ENCODE results near the gene IL17RC. TPM values are rescaled to one million over a fixed set of nuclear protein-coding genes. Genes with fewer than 3 reads are reported as not detected.

The IL17RC gene
- total RNA-seq, 1 donor from 2014 or later: 21.3 TPM

DNA sequence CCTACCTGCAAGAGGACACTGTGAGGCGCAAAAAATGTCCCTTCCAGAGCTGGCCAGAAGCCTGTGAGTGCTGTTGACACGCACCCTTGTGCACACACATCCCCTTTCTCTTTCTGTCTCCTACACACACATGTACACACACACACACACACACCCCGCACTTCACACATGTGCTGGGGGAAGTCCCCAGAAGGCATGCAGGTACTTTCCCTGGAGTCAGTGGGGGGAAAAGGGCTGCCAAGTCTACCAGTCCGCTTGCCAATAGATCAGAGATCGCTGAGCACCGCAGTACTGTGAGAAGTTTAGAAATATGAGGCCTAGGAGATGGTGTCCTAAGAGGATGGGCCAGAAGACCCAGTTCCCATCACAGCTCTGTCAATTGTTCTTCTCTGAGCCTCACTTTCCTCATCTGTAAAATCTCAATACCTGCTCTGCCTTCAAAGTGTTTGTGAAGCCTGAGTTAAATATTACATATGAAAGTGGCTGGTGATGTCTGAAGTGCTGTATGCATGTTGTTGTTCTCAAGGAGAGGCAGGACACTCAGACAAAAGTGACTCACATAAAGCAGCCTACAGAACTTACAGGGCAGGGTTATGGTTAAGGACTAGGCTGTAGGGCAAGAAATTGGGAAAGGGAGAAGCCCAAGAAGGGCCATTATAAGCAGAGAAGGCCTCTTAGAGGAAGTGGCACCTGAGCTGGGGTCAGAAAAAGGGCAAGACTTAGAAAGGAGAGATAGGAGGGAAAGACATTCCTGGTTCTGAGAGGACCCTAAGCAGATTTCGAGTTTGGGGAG is 7.5 kb upstream of the IL17RC start:
- Mint-ChIP-seq H3K9me3 (ENCODE audit: low read depth) (no peaks in the 10 kb centered on the region), H3K36me3 (ENCODE audit: low read depth) (no peaks in the 10 kb centered on the region), H3K27ac (ENCODE audit: unreplicated experiment) (no peak overlapping the region), H3K4me1 (ENCODE audit: low read depth) (peaks cover 16% of the 10 kb centered on the region), H3K4me3 (ENCODE audit: unreplicated experiment) (no peak overlapping the region), H3K27me3 (ENCODE audit: low read depth) (no peaks in the 10 kb centered on the region)
- TF ChIP-seq, protein P1, sequence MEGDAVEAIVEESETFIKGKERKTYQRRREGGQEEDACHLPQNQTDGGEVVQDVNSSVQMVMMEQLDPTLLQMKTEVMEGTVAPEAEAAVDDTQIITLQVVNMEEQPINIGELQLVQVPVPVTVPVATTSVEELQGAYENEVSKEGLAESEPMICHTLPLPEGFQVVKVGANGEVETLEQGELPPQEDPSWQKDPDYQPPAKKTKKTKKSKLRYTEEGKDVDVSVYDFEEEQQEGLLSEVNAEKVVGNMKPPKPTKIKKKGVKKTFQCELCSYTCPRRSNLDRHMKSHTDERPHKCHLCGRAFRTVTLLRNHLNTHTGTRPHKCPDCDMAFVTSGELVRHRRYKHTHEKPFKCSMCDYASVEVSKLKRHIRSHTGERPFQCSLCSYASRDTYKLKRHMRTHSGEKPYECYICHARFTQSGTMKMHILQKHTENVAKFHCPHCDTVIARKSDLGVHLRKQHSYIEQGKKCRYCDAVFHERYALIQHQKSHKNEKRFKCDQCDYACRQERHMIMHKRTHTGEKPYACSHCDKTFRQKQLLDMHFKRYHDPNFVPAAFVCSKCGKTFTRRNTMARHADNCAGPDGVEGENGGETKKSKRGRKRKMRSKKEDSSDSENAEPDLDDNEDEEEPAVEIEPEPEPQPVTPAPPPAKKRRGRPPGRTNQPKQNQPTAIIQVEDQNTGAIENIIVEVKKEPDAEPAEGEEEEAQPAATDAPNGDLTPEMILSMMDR (IDR thresholded peaks at IDR 0.05): no peak
- no peak for DNase-seq (ENCODE audit: low spot score)

DNA sequence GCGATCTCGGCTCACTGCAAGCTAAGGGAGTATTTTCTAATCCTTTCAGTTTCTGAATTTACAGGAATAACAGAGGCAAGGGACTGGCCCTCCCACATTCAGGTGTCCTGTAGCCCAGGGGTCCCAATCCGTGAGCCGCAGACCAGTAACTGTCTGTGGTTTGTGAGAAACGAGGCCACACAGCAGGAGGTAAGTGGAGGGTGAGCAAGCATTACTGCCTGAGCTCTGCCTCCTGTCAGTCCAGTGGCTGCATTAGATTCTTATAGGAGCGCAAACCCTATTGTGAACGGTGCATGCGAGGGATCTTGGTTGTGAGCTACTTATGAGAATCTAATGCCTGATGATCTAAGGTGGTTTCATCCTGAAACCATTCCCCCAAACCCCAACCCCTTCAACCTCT is 5.0 kb upstream of the IL17RC start:
- no peaks in the 10 kb centered on the region for H3K9me3 Mint-ChIP-seq (ENCODE audit: low read depth)
- no peaks in the 10 kb centered on the region for H3K36me3 Mint-ChIP-seq (ENCODE audit: low read depth)
- no peak overlapping the region for H3K4me3 Mint-ChIP-seq (ENCODE audit: unreplicated experiment)
- TF ChIP-seq, protein P1 (IDR thresholded peaks at IDR 0.05): no peak
- no peak for DNase-seq (ENCODE audit: low spot score)
- no peaks in the 10 kb centered on the region for H3K27me3 Mint-ChIP-seq (ENCODE audit: low read depth)
- peaks cover 34% of the 10 kb centered on the region for H3K4me1 Mint-ChIP-seq (ENCODE audit: low read depth)
- H3K27ac Mint-ChIP-seq (ENCODE audit: unreplicated experiment): no peak overlapping the region

DNA sequence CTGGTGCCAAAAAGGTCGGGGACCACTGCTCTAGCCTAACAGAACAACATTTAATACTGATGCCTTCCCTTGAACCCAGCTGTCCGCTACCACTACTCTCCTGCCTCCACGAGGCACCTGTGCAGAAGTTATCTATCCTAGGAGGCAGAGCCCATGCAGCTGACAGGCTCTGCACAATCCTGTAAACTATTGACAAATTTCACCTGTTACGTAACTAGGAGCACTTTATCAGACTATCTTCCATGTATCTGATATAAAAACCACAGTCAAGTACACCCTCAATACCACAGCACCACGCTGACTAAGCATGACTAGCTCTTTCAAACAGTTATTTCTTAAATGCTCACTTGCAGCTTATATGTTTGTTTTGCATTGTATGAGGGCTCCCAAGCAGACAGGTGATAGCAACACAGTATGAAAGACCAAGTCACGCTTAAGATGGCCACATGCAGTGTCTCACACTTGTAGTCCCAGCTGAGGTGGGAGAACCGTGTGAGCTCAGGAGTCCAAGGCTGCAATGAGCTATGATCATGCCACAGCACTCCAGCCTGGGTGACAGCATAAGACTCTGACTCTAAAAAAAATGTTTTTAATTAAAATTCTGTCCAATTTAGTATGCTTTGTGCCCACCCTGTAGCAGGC is 4.5 kb upstream of the IL17RC start:
- Mint-ChIP-seq H3K9me3 (ENCODE audit: low read depth) (no peaks in the 10 kb centered on the region), H3K36me3 (ENCODE audit: low read depth) (no peaks in the 10 kb centered on the region), H3K4me1 (ENCODE audit: low read depth) (peaks cover 39% of the 10 kb centered on the region), H3K27me3 (ENCODE audit: low read depth) (no peaks in the 10 kb centered on the region), H3K27ac (ENCODE audit: unreplicated experiment) (no peak overlapping the region), H3K4me3 (ENCODE audit: unreplicated experiment) (no peak overlapping the region)
- DNase-seq (ENCODE audit: low spot score): no peak
- TF ChIP-seq, protein P1 (IDR thresholded peaks at IDR 0.05): no peak

DNA sequence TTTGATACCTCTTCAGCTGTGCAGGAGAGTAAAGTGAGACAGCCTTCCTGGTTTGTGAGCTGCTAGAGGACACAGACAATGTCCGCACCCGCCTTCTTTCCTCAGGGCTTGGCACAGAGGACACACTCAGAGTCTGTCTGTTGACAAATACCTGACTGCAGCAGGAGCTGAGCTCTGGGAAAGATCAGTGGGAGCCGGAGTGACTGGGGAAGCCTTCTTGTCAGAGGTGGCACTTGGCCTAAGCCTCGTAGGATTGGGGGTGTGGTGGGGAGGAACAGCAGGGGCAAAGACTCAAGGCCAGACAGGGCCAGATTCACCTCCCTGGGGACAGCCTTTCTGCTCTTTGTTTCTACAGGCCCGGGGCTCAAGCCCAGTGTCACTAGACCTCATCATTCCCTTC is 3.3 kb upstream of the IL17RC start:
- no peak for DNase-seq (ENCODE audit: low spot score)
- H3K9me3 Mint-ChIP-seq (ENCODE audit: low read depth): no peaks in the 10 kb centered on the region
- peaks cover 45% of the 10 kb centered on the region for H3K4me1 Mint-ChIP-seq (ENCODE audit: low read depth)
- TF ChIP-seq, protein P1 (IDR thresholded peaks at IDR 0.05): no peak
- peak overlapping the region; percentile 60 for H3K27ac Mint-ChIP-seq (ENCODE audit: unreplicated experiment)
- H3K27me3 Mint-ChIP-seq (ENCODE audit: low read depth): no peaks in the 10 kb centered on the region
- H3K4me3 Mint-ChIP-seq (ENCODE audit: unreplicated experiment): no peak overlapping the region
- no peaks in the 10 kb centered on the region for H3K36me3 Mint-ChIP-seq (ENCODE audit: low read depth)

DNA sequence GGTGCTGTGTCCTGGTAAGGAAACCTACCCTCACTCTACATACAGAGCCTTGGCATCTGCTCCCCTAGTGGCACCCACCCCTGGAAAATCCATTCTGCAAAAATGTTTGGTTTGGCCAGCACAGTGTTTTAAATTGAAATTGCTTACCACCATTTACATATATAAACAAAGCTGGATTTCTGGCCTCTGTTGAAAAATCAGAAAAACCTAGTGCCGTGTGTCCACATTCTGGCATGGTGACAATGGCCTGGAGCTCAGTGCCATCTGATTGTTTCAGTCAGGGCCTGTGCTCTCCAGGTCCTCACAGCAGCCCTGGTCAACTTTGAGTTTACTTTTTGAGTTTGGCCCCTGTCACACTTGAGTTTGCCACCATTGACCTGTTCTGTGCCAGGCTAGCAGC is 2.9 kb upstream of the IL17RC start:
- Mint-ChIP-seq H3K4me3 (ENCODE audit: unreplicated experiment) (no peak overlapping the region), H3K36me3 (ENCODE audit: low read depth) (no peaks in the 10 kb centered on the region), H3K27me3 (ENCODE audit: low read depth) (no peaks in the 10 kb centered on the region), H3K27ac (ENCODE audit: unreplicated experiment) (peak overlapping the region; percentile 60), H3K4me1 (ENCODE audit: low read depth) (peaks cover 45% of the 10 kb centered on the region), H3K9me3 (ENCODE audit: low read depth) (no peaks in the 10 kb centered on the region)
- no peak for DNase-seq (ENCODE audit: low spot score)
- TF ChIP-seq, protein P1 (IDR thresholded peaks at IDR 0.05): no peak
